Hippocampal formation (tissue), 2 donors: ENCODE results near the gene DDX27.

ENCODE experiments used
- DNase-seq, 2 donors: peaks; one replicate each; lab custom pipeline; 2025; lab: John Stamatoyannopoulos, UW

Gene DDX27

DNA sequence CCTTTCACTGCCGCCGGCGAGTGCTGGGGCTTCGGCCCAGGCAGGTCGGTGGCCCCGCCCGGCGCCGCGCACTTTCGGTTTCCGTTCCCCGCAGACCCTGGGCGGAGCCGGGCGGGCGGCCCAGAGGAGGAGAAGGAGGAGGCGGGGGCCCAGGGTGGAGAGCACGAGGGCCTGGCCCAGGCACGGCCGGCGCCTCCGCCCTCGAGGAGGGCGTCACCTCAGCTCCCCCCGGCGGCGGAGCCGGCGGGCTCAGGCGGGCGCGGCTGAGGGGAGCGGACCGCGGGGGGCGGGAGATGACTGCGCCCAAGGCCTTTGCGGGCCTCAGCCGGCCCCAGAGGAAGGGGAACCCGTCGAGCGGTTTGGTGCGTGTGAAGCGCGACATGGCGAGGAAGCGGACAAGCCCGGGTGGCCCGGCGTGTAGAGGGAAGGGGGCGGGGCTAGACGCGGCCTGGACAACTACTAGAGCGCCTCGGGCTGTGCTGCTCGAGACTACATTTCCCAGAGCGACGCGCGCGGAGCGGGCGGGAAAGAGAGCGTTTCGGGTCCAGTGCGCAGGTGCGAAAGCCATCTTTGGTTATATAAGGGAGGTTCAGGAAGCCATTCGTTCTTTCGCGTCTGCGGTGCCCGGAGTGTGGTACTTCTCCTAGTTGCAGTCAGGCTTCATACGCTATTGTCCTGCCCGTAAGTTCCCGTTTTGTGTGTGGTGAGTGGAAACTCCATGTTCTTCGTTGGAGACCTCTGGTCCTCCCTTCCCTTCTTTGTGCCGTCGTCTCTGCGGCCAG is 59.0 kb downstream of the DDX27 start, which contains the start of gene ZNFX1:
Gene ZNFX1 (minus strand): TSS at position 22 of the 782 bp plus-strand sequence. CDS start 2,218 bp downstream, outside the sequence.
- peak; percentile 97 for DNase-seq

DNA sequence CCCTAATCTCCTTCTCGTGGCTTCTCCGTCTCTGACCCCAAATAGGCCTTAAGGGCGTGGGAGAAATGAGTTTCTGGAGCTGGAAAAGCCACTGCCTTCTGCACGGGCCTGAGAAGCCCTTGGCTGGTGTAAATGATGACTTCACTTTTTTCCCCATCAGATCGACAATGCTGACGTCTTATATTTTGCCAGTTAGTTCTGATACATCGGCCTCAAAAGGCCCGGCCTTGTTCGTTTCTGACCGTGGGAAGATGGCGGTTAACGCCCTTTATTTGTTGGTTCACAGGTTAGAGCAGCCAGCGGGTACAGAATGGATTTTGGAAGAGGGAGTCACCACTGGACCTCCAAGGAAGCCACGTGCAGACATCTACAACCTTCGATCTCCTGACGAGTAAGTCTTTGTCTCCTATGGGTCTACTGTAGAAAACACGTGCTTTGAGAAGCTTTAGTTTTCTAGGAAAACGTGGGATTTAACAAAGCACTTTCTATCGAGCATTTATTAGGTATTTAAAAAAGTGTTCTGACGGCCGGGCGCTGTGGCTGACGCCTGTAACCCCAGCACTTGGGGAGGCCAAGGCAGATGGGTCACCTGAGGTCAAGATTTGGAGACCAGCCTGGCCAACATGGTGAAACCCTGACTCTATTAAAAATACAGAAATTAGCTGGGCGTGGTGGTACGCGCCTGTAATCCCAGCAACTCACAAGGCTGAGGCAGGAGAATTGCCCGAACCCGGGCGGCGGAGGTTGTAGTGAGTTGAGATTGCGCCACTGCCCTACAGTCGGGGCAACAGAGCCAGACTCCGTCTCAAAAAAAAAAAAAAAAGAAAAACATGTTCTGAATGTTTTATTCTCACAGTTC is 59.8 kb downstream of the DDX27 start:
- DNase-seq, result no peak

DNA sequence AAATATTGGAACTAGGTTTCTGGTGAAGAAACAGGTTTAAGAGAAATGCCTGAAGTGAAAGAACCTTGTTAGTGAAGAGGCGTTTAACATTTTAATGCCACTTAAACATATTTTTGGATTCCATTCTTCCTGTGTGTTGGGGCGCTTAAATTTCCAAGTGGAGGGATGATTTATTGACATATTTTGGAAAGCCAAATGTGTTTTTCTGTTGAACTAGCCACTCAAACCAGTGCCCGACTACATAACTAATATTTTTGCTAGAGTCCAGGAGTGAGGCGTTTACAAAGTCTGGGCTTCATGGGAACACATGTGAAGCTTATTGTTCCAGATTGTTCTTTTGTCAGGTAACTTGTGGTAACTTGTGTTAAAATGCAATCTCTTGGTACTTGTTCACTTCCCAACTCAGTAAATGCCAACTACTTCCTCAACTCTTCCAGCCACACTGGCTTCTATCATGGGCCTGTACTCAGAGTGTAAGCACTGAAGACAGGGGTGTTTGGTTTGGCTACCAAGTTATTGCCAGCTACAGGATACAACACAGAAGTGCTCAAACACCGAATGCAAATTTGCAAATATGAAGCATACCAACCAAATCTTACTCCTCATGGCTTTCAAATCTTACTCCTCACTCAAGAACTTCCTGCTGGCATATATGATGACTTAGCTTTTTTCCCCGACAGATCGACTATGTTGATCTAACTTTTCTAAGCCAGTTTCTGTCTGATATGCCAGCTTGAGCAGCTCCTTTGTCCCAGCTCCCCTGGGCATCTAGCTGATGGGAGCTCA is 60.7 kb downstream of the DDX27 start:
- DNase-seq, result no peak

DNA sequence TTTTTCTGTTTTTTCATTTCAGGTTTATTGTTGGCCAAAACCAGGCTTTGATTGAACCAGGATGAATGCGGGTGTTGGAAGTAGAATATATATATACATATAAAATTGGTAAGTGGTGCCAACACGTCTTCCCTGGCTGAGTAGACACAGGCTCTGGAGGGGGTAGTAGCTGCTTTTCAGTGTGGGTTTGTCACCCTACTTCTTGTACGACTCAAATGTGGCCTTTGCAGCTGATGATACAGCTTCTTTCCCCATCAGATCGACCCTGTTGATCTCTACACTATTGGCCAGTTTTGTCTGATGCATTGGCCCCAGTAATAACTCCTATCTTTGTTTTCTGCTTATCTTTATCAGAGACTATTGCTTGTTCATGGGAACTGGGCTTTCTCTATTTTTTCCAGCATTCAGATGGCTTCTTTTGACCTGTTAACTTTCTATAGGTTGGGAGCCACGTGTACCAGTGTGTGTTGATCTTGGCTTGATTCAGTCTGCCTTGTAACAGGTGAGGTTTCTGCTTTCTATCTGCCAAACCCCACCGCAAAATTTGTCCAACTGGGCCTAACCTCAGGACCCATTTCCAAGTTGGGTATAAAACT is 61.3 kb downstream of the DDX27 start:
- DNase-seq, result no peak

DNA sequence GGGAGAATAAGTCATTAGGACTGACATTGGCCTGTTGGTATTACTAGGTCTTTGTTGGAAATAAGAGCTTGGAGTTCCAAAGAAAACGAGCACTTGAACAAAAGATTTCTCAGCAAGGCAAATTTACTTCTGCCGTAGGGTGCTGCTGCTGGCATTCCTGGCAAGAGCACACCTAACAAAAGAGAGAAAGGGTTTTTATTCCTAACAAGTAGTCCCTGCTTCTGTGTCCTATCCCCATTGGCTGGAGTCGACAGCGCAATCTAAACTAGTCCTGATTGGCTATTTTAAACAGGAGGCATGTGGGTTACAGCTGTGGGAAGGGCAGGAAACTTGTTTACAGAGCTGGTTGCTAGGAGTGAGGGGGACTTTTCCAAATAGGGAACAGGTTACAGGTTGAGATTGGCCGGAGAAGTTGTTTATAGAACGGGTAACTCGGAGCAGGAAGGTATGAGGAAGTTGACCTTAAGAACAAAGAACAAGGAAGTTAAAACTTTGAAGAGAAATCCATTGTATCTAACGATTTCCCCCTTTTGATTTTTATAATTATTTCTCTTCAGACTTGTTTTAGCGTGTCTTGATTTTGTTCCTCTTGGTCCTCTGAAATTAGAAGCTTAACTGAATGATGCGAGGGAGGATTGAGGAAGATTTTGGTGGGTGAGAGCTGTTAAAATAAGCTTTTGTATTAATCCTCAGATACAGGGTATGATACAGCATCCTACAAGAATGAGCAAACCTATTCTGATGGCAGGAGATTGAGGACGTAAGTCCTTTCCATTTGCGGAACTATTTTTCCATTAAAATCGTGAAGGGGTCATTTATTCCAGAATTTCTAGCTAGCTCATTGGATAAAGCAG is 62.1 kb downstream of the DDX27 start:
- no peak for DNase-seq

DNA sequence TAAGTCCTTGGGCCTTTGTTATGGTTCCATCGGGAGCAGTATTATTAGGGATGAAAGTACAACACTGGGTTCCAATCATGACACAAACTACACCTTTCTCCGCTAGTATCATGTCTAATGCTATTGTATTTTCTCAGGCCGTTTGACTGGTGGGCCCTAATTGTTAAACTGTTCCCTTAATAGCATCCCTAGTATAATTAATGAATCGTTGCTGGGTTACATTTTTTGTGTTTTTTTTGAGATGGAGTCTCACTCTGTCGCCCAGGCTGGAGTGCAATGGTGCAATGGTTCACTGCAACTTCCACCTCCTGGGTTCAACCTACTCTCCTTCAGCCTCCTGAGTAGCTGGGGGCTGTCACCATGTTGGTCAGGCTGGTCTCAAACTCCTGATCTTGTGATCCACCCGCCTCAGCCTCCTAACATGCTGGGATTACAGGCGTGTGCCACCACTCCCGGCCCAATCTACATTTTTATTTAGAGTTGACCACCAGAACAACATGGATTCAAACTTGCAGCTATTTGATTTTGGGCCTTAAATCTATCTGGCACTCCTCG is 62.8 kb downstream of the DDX27 start:
- DNase-seq, result no peak

DNA sequence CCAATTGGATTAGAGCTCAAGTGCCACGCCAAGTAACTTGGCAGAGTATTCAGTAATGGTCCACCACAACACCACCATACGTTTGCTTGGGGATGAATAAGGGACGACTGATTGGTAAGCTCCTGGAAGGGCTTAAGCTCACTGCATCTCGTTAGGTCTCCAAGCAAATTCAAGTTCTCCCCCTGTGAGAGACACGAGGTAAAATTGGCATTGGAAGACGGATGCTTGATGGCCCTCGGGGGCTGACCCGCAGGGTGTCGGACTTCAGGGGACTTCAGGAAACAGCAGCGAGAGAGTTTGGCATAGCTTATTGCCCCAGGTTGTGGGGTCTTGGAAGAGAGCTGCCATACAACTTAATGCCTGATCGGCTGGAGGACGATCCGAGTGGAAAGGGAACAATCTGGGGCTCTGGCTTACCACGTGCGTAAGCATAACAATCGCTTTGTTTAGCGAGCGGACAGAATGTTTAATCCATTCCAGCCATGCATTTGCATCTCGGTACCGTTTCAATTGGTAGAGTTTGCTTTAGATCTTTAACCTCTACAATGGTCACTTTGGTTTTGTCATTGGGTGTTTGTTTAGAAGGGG is 63.5 kb downstream of the DDX27 start:
- DNase-seq, result no peak

DNA sequence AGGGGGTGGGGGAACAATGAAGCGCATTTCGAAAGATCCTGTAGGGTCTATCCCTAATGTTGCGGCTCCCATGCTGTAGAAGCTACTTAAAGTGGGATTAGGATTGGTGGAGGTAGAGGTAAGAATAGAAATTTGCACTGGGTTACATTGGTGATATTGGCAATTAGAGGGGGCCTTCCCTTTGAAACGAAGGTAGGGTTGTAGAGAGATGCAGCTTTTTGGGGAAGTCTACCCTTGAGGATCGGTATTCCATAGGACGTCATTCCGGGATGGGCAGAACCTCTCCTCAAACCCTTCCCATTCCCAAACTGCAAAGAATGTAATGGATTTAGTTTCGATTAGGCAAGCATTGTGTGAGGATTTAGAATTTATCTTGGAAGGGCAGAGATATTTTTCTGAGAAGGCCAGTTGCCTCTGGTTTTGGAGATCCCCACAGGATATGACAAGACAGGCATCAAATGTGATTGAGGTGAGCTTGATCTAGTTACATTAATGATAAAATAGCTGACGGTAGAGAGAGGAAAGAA is 64.0 kb downstream of the DDX27 start:
- no peak for DNase-seq

DNA sequence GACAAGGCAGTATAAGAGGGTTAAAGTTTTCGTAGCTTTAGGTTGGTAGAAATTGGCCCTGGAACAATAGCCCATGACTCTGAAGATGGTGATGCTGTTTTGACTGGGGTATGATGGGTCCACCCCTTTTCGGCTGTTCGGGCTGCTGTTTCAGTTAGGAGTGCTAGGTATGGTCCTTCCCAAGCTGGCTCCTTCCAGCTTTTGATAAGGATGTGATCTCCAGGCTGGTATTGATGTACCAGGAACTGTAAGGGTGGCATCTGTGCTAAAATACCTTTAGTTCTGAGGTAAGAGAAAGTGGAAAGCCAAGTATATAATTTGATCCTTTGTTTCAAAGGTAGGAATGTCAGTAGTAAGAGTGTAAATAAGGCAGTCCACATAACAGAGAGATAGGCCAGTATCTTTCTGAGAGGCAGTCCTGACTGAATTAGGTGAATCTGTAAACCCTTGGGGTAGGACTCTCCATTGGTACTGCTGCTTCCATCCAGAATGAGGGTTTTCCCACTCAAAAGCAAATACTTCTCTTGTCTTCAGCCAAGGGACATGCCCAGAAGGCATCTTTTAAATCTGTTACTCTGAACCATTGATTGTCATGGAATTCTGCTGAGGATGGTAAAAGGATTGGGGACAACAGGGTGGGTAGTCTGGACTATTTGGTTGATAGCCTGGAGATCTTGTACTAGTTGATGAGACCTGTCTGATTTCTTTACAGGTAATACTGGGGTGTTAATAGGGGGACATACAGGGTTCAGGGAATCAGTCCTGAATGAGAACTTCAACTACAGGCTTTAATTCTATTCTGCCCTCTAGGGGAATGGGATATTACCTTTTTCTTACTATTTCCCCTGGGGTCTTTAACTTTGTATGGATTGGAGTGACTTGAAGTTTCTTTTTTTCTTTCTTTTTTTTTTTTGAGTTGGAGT is 64.7 kb downstream of the DDX27 start:
- DNase-seq, result no peak

DNA sequence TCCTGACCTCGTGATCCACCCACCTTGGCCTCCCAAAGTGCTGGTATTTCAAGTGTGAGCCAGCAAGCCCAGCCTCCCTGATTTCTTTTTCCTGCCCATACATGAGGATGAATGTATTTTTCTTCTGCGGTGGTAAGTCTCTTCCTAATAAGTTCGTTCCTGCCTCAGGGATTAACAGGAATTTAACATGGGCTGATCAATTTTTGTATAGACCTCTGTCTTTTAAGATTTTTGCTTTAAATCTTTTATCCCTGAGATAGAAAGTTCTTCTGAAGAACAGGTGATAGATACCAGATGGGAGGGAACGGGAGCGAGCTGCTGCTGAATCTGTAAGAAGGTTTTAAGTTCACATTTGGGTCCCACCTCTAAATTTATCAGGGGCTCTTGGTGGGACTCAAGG is 65.6 kb downstream of the DDX27 start:
- DNase-seq, result no peak

DNA sequence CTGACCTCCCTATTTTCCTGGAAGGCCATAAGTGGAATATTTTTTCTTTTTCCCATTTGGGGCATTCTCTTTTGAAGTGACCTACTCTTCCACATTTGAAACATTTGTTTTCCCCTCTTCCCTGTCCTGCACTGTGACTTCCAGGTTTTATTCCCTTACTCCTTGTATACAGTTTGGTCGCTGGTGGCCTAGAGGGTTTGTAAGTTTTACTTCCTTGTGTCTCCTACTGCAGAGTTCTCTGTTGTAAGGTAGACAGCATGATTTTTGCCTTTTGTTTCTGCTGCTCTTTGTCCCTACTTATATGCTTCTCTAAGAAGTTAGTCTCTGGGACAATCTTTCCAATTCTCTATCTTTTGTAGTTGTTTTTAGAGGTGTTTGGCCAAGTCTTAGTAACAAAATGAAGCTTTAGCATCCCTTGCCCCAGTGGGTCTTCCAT is 66.0 kb downstream of the DDX27 start:
- no peak for DNase-seq

DNA sequence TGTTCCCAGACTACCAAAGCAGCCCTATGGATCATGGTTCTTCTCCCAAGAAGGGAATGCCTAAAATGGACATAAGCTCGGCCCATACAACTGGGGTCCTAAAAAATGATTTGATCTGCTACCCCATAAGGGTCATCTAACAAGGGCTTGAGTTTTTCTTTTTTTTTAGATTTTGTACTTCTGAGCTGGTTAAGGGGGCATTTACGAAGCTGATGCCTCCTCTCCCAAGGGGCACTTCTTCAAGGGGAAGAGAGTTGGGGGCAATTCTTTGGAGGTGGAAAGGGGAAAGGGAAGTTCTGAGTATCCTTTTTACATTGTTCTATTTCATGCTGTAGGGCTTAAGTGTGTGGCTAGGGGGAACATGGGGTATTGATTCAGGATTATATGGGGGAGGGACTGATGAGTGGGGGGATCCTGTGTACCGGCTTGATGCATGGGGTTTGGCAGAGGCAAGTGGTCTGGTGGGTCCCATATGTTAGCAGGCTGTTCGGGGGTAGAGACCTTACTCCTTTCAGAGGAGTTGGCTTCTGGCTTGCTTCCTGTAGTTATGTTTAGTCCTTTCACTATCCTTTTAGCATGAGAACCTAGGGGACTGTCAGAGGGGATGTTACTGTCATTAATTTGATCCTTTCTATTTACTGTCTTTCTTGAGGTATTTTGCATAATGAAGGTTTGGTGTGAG is 66.7 kb downstream of the DDX27 start:
- DNase-seq, result no peak

DNA sequence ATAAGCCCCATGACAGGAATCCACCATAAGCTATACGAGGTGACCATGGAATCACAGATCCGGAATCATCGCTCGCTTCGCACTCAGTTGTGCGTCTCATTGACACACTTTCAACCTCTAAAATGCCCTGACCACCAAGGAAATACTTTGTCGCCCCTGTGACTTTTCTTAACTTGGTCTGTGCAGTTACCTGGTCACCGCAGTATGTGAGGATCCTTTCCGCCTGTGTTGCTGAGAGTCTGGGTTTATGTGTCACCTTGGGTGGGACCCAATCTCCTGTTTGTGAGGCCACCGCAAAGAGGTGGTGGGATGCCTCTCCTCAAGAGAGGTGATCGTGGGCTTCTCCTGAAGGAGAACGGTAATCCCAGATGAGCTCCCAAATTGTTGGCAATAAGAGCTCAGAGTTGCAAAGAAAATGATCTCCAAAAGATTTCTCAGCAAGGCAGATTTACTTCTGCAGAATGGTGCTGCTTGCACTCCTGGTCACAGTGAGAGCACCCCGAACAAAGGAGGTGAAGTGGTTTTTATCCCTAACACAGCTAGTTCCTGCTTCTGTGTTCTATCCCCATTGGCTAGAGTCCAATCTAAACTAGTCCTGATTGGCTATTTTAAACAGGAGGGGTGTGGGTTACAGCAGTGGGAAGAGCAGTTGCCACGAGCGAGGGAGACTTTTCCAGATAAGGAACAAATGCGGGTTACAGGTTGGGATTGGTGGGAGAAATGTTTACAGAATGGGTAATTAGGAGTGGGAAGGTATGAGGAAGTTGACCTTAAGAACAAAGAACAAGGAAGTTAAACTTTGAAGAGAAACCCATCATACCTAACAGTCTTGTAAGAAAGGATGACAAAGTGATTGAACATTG is 67.7 kb downstream of the DDX27 start:
- no peak for DNase-seq

DNA sequence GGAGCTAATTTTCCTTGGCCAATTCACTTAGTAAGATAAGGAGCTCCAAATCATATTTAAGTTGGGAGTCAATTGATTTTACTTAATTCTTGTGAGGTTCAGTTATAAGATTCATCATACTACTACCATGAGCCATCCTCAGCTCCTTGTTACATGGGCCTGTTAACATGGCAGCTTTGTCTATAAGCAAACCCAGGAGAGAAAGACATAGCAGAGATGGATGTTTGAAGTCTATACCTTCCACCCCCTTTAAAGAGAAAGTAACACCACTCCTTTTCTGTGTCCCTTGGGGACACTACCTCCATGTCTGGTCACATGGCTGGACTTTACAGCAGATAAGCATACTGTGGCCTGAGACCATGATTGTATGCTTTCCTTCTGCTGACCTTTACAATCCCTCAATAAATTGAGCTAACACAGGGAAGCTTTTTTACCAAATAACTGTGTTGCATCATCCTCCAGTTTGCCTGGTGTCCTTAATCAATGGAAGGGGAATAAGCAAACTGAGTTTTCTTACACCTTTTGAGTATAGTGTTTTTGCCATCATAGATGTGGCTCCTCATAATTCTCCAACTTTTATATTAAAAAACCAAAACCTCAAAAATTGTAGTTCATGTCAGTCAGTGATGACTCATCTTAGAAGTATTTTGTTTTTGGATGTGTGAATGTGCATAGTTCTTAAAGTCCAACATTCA is 68.5 kb downstream of the DDX27 start:
- no peak for DNase-seq

DNA sequence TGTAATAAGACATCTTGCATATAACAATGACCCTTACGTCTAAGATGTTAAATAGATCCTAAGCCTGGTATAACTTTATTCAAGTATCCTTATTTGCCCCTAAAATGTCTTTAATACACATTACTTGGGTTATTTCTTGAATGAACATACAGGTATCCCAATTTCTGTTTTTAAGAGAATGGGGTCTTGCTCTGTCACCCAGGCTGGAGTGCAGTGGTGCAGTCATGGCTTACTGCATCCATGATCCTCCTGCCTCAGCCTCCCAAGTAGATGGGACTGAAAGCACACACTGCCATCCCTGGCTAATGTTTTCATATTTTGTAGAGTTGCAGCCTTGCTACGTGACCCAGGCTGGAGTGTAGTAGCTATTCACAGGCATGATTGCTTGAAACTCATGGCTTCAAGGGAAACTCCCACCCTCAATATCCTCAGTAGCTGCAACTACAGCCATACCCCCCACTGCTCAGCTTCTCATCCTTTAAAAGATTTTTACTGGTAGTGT is 69.1 kb downstream of the DDX27 start:
- no peak for DNase-seq
